ENCODE results near the gene PRDM15. TPM values are rescaled to one million over a fixed set of nuclear protein-coding genes. Genes with fewer than 3 reads are reported as not detected.

PRDM15 gene
- total RNA-seq, 1 donor from 2014 or later = 16.2 TPM

GRCh38 chr21:41805038-41805437, 74.1 kb downstream of the PRDM15 start:
- Mint-ChIP-seq H3K27me3 (ENCODE audit: low read depth) (no peaks in the 10 kb centered on the region), H3K27ac (no peak overlapping the region), H3K4me3 (ENCODE audit: low read depth) (no peak overlapping the region), H3K4me1 (ENCODE audit: low read depth) (peaks cover 3% of the 10 kb centered on the region), H3K9me3 (peaks cover 11% of the 10 kb centered on the region), H3K36me3 (ENCODE audit: low read depth) (peaks cover 50% of the 10 kb centered on the region)
- intact Hi-C loops (cut with micrococcal nuclease) = no loop called here
- no peak for DNase-seq (ENCODE audit: low spot score)

DNA sequence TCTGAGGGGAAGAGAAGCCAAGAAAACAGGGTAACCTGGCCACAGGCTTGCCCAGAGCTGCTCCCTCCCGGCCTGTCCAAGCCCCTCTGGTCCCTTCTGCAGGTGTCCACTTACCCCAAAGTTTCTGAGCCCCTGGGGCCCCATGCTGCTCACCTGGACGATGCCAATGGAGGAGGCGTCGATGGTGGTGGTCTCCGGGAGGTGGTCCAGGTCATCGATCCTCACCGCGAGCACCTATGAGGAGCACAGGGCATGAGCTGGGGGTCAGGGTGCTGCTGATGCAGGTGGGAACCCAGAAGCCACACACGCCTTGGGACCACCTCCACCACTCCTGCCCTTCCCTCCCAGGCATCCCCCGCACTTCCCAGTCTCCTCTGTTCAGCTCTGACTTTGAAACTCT, 74.8 kb downstream of the PRDM15 start:
- DNase-seq (ENCODE audit: low spot score) = no peak
- Mint-ChIP-seq H3K4me1 (ENCODE audit: low read depth) (peaks cover 3% of the 10 kb centered on the region), H3K27ac (no peak overlapping the region), H3K36me3 (ENCODE audit: low read depth) (peaks cover 45% of the 10 kb centered on the region), H3K4me3 (ENCODE audit: low read depth) (no peak overlapping the region), H3K27me3 (ENCODE audit: low read depth) (no peaks in the 10 kb centered on the region), H3K9me3 (peaks cover 11% of the 10 kb centered on the region)
- intact Hi-C loops (cut with micrococcal nuclease) = no loop called here

- Mint-ChIP-seq H3K9me3 (peaks cover 11% of the 10 kb centered on the region), H3K27me3 (ENCODE audit: low read depth) (no peaks in the 10 kb centered on the region), H3K36me3 (ENCODE audit: low read depth) (peaks cover 41% of the 10 kb centered on the region), H3K4me3 (ENCODE audit: low read depth) (no peak overlapping the region), H3K27ac (no peak overlapping the region), H3K4me1 (ENCODE audit: low read depth) (peaks cover 3% of the 10 kb centered on the region)
- no peak for DNase-seq (ENCODE audit: low spot score)
- intact Hi-C loops (cut with micrococcal nuclease) = no loop called here
Measured at GRCh38 chr21:41803316-41803715, 75.8 kb downstream of the PRDM15 start.

DNA sequence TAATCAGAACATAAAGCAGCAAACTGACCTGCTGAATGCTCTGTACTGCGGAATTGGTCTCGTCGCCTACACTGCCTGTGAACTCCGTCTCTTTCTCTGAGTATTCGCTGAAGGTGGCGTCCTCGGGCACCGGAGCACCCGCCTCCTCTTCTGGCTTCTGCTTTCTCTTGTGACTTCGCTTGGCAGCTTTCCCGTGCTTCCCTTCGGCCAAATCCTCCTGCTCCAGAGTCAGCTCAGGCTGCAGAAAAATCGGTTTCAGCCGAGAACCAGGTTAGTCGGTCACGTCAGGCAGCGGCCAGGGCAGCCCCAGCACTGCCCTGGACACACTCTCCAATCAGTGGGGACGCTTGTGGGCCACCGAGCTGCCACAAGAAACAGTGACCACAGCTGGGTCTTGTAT, 76.5 kb downstream of the PRDM15 start:
- Mint-ChIP-seq H3K36me3 (ENCODE audit: low read depth) (peaks cover 39% of the 10 kb centered on the region), H3K4me3 (ENCODE audit: low read depth) (no peak overlapping the region), H3K27me3 (ENCODE audit: low read depth) (no peaks in the 10 kb centered on the region), H3K9me3 (peaks cover 11% of the 10 kb centered on the region), H3K4me1 (ENCODE audit: low read depth) (peaks cover 3% of the 10 kb centered on the region), H3K27ac (no peak overlapping the region)
- intact Hi-C loops (cut with micrococcal nuclease) = no loop called here
- no peak for DNase-seq (ENCODE audit: low spot score)

DNA sequence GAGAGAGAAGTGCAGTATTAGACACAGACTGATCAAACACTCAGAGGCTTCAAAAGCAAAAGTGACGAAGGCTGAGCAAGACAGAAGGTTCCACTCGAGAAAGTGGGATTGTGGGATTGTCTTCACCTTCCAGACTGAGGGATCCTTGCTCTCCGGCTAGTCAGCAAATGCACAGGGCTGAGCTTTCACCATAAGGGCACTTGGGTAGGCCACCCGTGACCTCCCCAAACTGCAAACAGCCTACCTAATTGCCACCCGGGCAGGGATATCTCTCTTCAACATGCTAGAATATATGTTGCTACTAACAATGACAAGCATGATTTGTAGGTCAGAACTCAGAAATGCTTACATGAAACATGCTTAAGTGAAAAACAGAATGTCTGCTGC, 77.0 kb downstream of the PRDM15 start:
- Mint-ChIP-seq H3K4me1 (ENCODE audit: low read depth) (peaks cover 3% of the 10 kb centered on the region), H3K4me3 (ENCODE audit: low read depth) (no peak overlapping the region), H3K9me3 (peaks cover 7% of the 10 kb centered on the region), H3K27ac (no peak overlapping the region), H3K36me3 (ENCODE audit: low read depth) (peaks cover 34% of the 10 kb centered on the region), H3K27me3 (ENCODE audit: low read depth) (no peaks in the 10 kb centered on the region)
- intact Hi-C loops (cut with micrococcal nuclease) = no loop called here
- DNase-seq (ENCODE audit: low spot score) = no peak

GRCh38 chr21:41801321-41802197, 77.6 kb downstream of the PRDM15 start:
- intact Hi-C loops (cut with micrococcal nuclease) = no loop called here
- Mint-ChIP-seq H3K36me3 (ENCODE audit: low read depth) (peaks cover 28% of the 10 kb centered on the region), H3K27me3 (ENCODE audit: low read depth) (no peaks in the 10 kb centered on the region), H3K4me3 (ENCODE audit: low read depth) (no peak overlapping the region), H3K4me1 (ENCODE audit: low read depth) (peaks cover 3% of the 10 kb centered on the region), H3K27ac (no peak overlapping the region), H3K9me3 (peaks cover 2% of the 10 kb centered on the region)
- DNase-seq (ENCODE audit: low spot score) = no peak

GRCh38 chr21:41800425-41801320, 78.5 kb downstream of the PRDM15 start:
- Mint-ChIP-seq H3K4me3 (ENCODE audit: low read depth) (no peak overlapping the region), H3K9me3 (no peaks in the 10 kb centered on the region), H3K4me1 (ENCODE audit: low read depth) (peaks cover 2% of the 10 kb centered on the region), H3K36me3 (ENCODE audit: low read depth) (peaks cover 26% of the 10 kb centered on the region), H3K27ac (no peak overlapping the region), H3K27me3 (ENCODE audit: low read depth) (no peaks in the 10 kb centered on the region)
- no peak for DNase-seq (ENCODE audit: low spot score)
- intact Hi-C loops (cut with micrococcal nuclease) = no loop called here

- Mint-ChIP-seq H3K27ac (no peak overlapping the region), H3K4me3 (ENCODE audit: low read depth) (no peak overlapping the region)
Measured at GRCh38 chr21:41799763-41800162, 79.4 kb downstream of the PRDM15 start.

DNA sequence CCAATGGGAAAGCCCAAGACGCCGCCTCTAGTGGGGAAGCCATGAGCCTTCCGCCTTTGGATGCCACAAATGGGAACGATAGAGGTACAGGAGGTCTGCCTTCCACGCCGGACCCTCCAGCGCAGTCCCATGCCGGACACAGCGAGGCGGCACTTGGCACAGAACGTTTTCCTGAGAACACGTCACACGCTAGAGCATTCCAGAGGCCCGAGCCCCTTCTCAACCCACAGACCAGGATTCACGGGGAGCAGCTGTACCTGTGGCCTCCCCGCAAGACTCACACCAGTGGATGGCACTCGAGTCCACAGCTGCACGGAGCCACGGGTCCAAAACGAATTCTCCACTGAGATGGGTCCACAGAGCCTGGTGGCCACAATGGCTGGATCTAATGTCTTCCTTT, 80.8 kb downstream of the PRDM15 start:
- H3K27me3 Mint-ChIP-seq (ENCODE audit: low read depth) = no peaks in the 10 kb centered on the region
- DNase-seq (ENCODE audit: low spot score) = no peak
- peaks cover 24% of the 10 kb centered on the region for H3K36me3 Mint-ChIP-seq (ENCODE audit: low read depth)
- H3K4me1 Mint-ChIP-seq (ENCODE audit: low read depth) = no peaks in the 10 kb centered on the region
- intact Hi-C loops (cut with micrococcal nuclease) = no loop called here
- H3K27ac Mint-ChIP-seq = no peak overlapping the region
- H3K9me3 Mint-ChIP-seq = peaks cover 10% of the 10 kb centered on the region
- H3K4me3 Mint-ChIP-seq (ENCODE audit: low read depth) = no peak overlapping the region

More at GRCh38 chr21:41799763-41800162, 79.4 kb downstream of the PRDM15 start:
- Mint-ChIP-seq H3K9me3 (no peaks in the 10 kb centered on the region), H3K27me3 (ENCODE audit: low read depth) (no peaks in the 10 kb centered on the region), H3K36me3 (ENCODE audit: low read depth) (peaks cover 24% of the 10 kb centered on the region), H3K4me1 (ENCODE audit: low read depth) (no peaks in the 10 kb centered on the region)
- no peak for DNase-seq (ENCODE audit: low spot score)
- intact Hi-C loops (cut with micrococcal nuclease) = no loop called here

DNA sequence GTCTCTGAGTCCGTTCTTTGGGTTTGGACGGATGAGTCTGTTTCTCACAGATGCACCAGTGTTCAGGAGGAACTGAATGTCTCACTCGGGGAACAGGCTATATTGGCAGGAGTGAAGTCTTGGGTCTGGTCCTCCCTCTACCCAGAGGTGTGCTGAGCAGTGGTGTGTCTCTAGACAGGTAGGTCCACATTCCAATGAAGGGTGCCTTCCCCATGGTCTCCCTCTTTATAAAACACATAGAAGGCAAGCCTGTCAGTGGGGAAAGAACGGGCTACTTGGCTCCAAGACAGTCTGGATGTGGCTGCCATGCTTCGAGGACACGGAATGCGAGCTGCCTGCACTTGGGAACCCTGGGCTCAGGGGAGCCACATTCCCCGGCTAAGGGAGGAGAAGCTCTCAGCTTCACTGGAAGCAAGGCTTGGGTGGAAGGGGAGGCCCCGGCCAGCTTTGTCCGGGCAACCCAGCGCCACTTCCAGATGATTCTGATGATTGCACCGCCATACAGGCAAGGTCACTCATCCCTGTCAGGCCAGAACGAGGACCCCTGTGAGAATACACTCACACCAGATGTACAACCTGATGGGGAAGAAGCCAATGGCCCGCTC, 82.6 kb downstream of the PRDM15 start:
- Mint-ChIP-seq H3K27me3 (ENCODE audit: low read depth) (no peaks in the 10 kb centered on the region), H3K9me3 (peaks cover 26% of the 10 kb centered on the region), H3K4me3 (ENCODE audit: low read depth) (no peak overlapping the region), H3K4me1 (ENCODE audit: low read depth) (no peaks in the 10 kb centered on the region), H3K36me3 (ENCODE audit: low read depth) (peaks cover 12% of the 10 kb centered on the region), H3K27ac (no peak overlapping the region)
- DNase-seq (ENCODE audit: low spot score) = no peak
- intact Hi-C loops (cut with micrococcal nuclease) = no loop called here

GRCh38 chr21:41795726-41796125, 83.4 kb downstream of the PRDM15 start:
- DNase-seq (ENCODE audit: low spot score) = no peak
- Mint-ChIP-seq H3K4me3 (ENCODE audit: low read depth) (no peak overlapping the region), H3K36me3 (ENCODE audit: low read depth) (peaks cover 7% of the 10 kb centered on the region), H3K4me1 (ENCODE audit: low read depth) (no peaks in the 10 kb centered on the region), H3K27ac (no peak overlapping the region), H3K9me3 (peaks cover 26% of the 10 kb centered on the region), H3K27me3 (ENCODE audit: low read depth) (no peaks in the 10 kb centered on the region)
- intact Hi-C loops (cut with micrococcal nuclease) = no loop called here

DNA sequence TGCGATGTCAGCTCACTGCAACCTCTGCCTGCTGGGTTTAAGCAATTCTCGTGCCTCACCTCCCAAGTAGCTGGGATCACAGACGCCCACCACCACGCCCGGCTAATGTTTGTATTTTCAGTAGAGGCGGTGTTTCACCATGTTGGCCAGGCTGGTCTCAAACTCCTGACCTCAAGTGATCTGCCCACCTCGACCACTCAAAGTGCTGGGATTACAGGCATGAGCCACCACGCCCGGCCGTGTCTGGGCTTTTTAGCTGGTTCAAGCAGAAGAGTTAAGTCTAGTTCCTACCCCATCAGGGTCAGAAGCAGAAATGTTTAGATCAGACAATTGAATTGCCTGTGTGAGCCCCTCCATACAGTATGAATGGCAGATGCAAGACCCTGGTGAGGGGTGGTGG, 84.5 kb downstream of the PRDM15 start:
- H3K27me3 Mint-ChIP-seq (ENCODE audit: low read depth) = no peaks in the 10 kb centered on the region
- no peak overlapping the region for H3K4me3 Mint-ChIP-seq (ENCODE audit: low read depth)
- intact Hi-C loops (cut with micrococcal nuclease) = no loop called here
- no peaks in the 10 kb centered on the region for H3K4me1 Mint-ChIP-seq (ENCODE audit: low read depth)
- H3K27ac Mint-ChIP-seq = no peak overlapping the region
- DNase-seq (ENCODE audit: low spot score) = no peak
- peaks cover 26% of the 10 kb centered on the region for H3K9me3 Mint-ChIP-seq
- H3K36me3 Mint-ChIP-seq (ENCODE audit: low read depth) = peaks cover 3% of the 10 kb centered on the region
